C4-2B (cell line): Measurements from ENCODE around the gene MAPRE2.

Experiments used
- H3K27ac ChIP-seq: fragments of 450-650 bp; 2 replicates; pipeline ENCODE4 v1.5.1; 2017
- CTCF ChIP-seq: fragments of 450-650 bp; conservative IDR thresholded peaks from 2 replicates; pipeline ENCODE4 v1.5.1; 2017; ENCODE audit warnings: mild to moderate bottlenecking
- ZFX ChIP-seq: fragments of 450-650 bp; IDR thresholded peaks from 2 replicates; pipeline ENCODE4 v1.6.1; 2017

Gene MAPRE2

GRCh38 chr18:35085450-35086380, 44.5 kb downstream of the MAPRE2 start:
- no peak overlapping the region for H3K27ac ChIP-seq
- TF ChIP-seq CTCF (no peak), ZFX (no peak)

GRCh38 chr18:35086704-35087103, 45.5 kb downstream of the MAPRE2 start:
- H3K27ac ChIP-seq, result no peak overlapping the region
- TF ChIP-seq ZFX (no peak), CTCF (no peak)

GRCh38 chr18:35087726-35088125, 46.5 kb downstream of the MAPRE2 start:
- TF ChIP-seq CTCF, result no peak
- TF ChIP-seq ZFX, result no peak
- H3K27ac ChIP-seq, result no peak overlapping the region

- no peak overlapping the region for H3K27ac ChIP-seq
- TF ChIP-seq ZFX (no peak), CTCF (no peak)
Observed at GRCh38 chr18:35088921-35089320, 47.7 kb downstream of the MAPRE2 start.

GRCh38 chr18:35089382-35089781, 48.2 kb downstream of the MAPRE2 start:
- no peak for TF ChIP-seq ZFX
- TF ChIP-seq CTCF, result no peak
- no peak overlapping the region for H3K27ac ChIP-seq

GRCh38 chr18:35089891-35090550, 48.8 kb downstream of the MAPRE2 start:
- TF ChIP-seq ZFX, result no peak
- TF ChIP-seq CTCF, result no peak
- no peak overlapping the region for H3K27ac ChIP-seq

- H3K27ac ChIP-seq, result no peak overlapping the region
- no peak for TF ChIP-seq ZFX
- TF ChIP-seq CTCF, result no peak
Observed at GRCh38 chr18:35091841-35092240, 50.6 kb downstream of the MAPRE2 start.
